GM13976 (cell line): ENCODE data around the gene TMEM127.

ENCODE experiments used
- DNase-seq: peaks from one replicate; pipeline ENCODE4 v3.0.0; 2012; ENCODE audit warnings: low spot score
- CTCF ChIP-seq: IDR thresholded peaks from 2 replicates; pipeline ENCODE4 v1.5.1; 2012; ENCODE audit warnings: borderline replicate concordance, mild to moderate bottlenecking; ENCODE audit not compliant: insufficient read depth; ENCODE audit errors: extremely low read depth, missing control alignments, control extremely low read depth
- in situ Hi-C: fragments of 300-500 bp; cut with MboI; formaldehyde crosslinking; loops from one replicate; pipeline ENCODE4 v1.12.0; 2022; ENCODE audit warnings: low sequenced_read_pairs, mixed read lengths, inconsistent platforms; ENCODE audit not compliant: unreplicated experiment

The TMEM127 gene

GRCh38 chr2:96203130-96204028, 62.4 kb downstream of the TMEM127 start:
- DNase-seq = peak; percentile 40
- in situ Hi-C loops = no loop called here
- TF ChIP-seq CTCF = no peak

GRCh38 chr2:96202152-96202854, 63.5 kb downstream of the TMEM127 start:
- TF ChIP-seq CTCF = no peak
- no peak for DNase-seq
- in situ Hi-C loops = no loop called here

GRCh38 chr2:96201338-96201737, 64.5 kb downstream of the TMEM127 start:
- in situ Hi-C loops = no loop called here
- DNase-seq = no peak
- TF ChIP-seq CTCF = no peak

GRCh38 chr2:96198921-96199320, 66.9 kb downstream of the TMEM127 start:
- no peak for TF ChIP-seq CTCF
- no peak for DNase-seq
- in situ Hi-C loops = no loop called here
